HuH-7.5 (cell line): Measurements from ENCODE around the gene TOM1L1.
"Not testable (repeated sequence)": the region's sequence is repeated elsewhere in the genome, so short reads cannot be mapped to it uniquely, and the experiment has no call there.

ENCODE experiments used
- DNase-seq: peaks from one replicate; pipeline ENCODE4 v3.0.0; 2011; ENCODE audit warnings: low spot score

The TOM1L1 gene, protein sequence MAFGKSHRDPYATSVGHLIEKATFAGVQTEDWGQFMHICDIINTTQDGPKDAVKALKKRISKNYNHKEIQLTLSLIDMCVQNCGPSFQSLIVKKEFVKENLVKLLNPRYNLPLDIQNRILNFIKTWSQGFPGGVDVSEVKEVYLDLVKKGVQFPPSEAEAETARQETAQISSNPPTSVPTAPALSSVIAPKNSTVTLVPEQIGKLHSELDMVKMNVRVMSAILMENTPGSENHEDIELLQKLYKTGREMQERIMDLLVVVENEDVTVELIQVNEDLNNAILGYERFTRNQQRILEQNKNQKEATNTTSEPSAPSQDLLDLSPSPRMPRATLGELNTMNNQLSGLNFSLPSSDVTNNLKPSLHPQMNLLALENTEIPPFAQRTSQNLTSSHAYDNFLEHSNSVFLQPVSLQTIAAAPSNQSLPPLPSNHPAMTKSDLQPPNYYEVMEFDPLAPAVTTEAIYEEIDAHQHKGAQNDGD

DNA sequence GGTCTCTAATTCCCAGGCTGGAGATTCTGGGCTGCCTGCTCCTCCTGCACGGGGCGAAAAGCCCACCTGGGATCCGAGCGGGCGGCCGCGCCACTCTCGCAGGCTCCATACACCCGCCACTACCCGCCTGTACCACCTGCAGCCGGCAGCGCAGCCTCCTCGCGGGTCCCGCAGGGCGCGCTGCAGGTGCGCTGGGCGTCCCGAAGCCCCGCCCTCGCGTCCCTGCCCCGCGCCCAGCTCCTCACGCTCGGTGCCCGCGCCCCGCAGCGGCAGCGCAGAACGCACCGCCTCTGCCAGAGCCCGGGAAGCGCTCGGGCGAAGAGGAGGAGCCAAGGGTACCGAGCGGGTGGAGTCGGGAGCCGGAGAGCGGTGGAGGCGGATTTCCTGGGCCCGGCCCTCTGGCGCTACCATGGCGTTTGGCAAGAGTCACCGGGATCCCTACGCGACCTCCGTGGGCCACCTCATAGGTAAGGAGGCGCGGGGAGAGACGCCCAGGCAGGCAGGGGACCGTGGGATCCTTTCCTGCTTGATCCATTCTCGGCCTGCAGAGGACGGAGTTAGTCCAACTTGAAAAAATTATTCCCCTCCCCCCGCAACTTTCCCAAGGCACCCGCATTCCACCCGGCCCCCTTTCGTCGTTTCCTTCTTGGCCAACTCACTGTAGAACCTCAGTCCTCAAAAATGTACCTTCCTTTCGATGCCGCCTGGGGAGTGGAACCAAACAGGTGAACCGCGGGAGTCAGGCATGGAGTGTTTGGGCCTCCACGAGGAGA lies at the start of gene TOM1L1:
Gene TOM1L1, plus strand, starts transcription at position 396 of the 773 bp plus-strand sequence. Its CDS starts 14 bp downstream, at position 410.
- peak; percentile 63 for DNase-seq

DNA sequence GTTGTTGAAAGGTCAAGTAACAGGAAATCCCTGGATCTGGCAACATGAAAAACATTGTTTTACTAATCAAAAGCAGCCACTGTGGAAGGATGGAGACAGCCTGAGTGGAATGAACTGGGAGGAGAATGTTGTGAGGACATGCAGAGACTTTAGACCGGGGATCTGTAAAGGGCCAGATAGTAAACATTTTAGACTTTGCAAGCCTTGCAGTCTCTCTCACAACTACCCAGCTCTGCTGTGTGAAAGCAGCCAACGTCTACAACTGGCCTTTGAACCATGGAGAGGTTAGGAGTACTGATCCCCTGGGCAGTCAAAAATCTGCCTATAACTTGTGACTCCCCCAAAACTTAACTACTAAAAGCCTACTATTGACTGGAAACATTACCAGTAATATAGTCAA lies 41.5 kb upstream of the TOM1L1 start:
- DNase-seq, result no peak

DNA sequence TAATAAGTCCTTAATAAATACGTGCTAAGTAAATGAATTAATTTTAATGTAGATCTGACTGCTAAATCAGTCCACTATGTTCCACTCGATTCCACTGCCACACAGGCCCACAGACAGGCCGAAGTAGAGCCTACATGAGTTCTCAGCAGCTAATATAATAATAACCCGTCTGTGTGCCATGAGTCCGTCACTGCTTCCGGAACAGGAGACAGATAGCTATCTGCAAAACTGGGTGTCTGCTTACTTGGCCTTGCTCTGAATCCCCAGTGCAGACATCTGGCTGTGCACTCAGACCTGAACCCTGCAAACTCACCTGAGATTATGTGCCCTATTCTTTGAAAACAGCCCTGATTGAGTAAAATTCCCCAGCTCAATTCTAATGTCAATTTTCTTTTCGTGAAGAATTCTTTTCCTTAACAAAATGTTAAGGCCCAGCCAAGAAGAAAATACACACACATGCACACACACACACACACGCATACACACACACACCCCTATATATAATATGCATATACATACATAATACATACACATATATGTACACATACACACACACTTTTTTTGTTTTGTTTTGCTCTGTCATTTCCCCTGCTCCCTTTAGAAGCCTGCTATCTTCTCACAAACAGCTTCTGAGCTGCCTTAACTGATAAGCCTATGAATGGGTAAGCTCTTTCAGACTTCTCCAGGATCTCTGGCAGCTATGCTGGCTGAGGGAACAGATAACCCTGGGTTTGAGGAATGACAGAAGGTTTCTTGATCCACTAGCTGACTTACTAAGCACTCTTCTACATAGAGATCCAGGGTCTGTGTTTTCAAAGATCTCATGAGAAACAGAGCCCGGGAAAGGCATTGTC lies 39.8 kb upstream of the TOM1L1 start:
- no peak for DNase-seq

- no peak for DNase-seq
Measured at GRCh38 chr17:54861471-54861983, 39.1 kb upstream of the TOM1L1 start.

- DNase-seq, result no peak
Measured at GRCh38 chr17:54863176-54863575, 37.5 kb upstream of the TOM1L1 start.

DNA sequence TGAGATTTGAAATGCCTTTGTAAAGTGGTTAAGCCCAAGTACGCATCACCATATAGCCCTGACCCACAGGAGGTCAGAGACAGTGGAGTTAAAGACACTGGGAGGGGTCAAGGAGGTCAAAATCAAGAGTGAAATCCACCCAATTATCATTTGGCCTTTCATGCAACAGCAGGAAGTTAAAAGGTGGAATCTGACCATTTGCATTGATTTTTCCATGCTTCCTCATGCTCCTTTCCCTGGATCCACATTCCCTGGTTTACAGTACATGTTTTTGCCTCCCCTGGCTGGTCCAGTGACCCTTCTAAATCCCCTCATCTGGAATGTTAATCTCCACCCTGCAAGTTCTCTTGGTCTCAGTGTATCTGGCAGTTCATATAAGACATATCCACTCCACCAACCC lies 36.6 kb upstream of the TOM1L1 start:
- no peak for DNase-seq

DNA sequence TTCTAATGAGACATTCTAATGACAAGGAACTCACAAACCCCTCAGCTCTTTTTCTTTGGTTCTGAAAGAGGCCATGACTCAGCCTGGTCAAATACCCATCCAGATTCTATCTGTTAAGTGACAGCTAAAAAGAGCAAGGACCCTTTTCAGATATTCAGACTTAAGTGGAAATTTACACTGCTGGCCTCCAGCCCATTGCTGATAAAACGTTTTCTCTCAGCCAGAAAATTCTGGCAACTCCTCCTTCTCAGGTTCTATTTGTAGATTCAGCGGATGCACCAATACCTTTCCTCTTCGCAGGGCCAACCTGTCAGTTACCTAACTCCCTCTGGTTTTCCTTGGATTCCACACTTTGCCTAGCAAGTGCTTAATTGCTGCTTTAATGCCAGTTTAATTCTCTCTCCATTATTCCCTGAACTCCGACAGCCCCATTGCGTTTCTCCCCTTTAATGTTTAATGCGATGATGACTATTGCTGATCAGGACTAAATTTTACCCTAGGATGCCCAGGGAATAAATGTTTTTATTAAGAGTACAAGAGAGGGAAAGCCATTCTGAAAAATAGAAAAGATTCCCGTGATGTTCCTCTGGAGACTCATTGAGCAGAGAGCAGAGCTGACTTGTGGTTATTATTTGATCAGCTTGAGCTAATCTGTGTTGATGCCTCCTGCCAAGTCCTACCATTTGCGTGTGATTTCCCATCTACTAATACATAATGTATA lies 35.9 kb upstream of the TOM1L1 start:
- no peak for DNase-seq

DNA sequence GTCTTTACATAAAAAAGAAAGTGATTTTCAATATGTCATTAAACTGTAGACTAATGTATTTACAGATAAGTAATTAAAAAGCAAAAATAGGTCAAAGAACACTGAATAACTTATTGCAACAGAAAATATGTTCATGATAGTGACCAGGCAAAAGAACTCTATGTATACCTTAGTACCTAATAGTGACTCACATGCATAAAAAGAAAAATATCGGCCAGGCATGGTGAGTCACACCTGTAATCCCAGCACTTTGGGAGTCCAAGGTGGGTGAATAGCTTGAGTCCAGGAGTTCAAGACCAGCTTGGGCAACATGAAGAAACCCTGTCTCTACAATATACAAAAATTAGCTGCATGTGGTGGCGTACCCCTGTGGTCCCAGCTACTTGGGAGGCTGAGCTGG lies 33.0 kb upstream of the TOM1L1 start:
- DNase-seq, result no peak

- no peak for DNase-seq
Measured at GRCh38 chr17:54870671-54871175, 29.9 kb upstream of the TOM1L1 start.

DNA sequence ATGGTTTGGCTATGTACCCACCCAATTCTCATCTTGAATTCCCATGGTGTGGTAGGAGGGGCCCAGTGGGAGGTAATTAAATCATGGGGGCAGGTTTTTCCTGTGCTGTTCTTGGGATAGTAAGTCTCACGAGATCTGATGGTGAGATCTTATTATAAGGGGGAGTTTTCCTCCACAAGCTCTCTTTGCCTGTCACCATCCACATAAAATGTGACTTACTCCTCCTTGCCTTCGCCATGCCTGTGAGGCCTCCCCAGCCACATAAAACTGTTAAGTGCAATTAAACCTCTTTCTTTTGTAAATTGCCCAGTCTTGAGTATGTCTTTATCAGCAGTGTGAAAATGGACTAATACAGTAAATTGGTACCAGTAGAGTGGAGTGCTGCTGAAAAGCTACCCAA lies 24.7 kb upstream of the TOM1L1 start:
- DNase-seq, result not testable (repeated sequence)

- no peak for DNase-seq
Measured at GRCh38 chr17:54876656-54877195, 23.9 kb upstream of the TOM1L1 start.

DNA sequence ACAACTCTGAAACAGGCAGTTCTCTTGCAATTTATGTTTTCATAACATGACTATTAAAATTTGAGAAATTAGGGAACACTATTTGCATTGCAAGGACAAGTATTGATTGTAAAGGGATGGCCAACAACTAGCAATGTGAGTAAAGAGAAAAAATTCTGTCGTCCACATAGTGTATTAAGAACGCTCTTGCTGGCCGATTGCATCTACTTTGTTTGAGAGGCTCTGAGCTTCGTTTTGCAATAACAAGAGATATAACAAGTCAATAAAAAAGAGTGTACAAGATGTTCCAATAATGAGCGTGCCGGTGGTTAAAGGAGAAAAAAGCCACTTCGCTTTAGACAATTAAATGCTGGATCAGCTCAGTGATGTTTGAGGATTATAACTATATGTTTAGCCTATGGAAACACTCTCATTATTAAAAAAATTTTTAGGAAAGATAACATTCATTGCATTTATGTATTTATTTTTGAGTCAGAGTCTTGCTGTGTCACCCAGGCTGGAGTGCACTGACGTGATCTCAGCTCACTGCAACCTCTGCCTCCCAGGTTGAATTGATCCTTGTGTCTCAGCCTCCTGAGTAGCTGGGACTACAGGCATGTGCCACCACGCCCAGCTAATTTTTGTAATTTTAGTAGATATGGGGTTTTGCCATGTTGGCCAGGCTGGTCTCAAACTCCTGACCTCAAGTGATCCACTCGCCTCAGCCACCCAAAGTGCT lies 19.2 kb upstream of the TOM1L1 start:
- no peak for DNase-seq

DNA sequence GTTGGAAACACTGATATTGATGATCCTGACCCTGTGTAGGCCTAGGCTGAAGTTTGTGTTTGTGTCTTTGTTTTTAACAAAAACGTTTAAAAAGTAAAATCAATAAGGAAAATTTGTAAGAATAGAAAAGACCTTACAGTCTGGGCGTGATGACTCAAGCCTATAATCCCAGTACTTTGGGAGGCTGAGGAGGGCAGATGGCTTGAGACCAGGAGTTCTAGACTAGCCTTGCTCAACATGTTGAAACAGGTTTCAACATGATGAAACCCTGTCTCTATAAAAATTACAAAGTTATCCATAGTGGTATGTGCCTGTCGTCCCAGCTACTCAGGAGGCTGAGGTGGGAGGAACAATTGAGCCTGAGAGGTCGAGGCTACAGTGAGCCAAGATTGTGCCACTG lies 18.3 kb upstream of the TOM1L1 start:
- no peak for DNase-seq

- no peak for DNase-seq
Measured at GRCh38 chr17:54882950-54883349, 17.7 kb upstream of the TOM1L1 start.

GRCh38 chr17:54883939-54884338 lies 16.7 kb upstream of the TOM1L1 start:
- no peak for DNase-seq

DNA sequence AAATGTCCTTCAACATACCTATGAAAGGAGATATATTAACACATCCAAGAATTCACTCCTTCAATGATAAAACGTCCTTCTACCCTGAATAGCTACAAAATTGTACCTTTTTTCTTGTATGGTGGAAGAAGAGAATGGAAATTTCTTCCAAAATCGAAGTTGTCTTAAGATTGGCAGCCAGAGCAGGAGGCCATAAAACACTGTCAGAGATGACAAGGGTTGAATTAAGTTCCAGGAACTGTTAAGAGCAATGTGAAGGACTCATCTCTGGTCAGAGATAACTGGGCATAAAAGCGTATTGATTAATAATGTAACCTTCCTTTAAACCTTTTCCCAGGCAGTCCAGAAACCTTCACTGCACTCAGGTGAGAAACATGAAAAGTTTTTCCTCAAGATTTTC lies 12.9 kb upstream of the TOM1L1 start:
- DNase-seq, result no peak

GRCh38 chr17:54888254-54888653 lies 12.4 kb upstream of the TOM1L1 start:
- DNase-seq, result no peak

GRCh38 chr17:54888981-54889380 lies 11.7 kb upstream of the TOM1L1 start:
- no peak for DNase-seq

- DNase-seq, result peak; percentile 29
Measured at GRCh38 chr17:54891176-54891821, 9.4 kb upstream of the TOM1L1 start.

DNA sequence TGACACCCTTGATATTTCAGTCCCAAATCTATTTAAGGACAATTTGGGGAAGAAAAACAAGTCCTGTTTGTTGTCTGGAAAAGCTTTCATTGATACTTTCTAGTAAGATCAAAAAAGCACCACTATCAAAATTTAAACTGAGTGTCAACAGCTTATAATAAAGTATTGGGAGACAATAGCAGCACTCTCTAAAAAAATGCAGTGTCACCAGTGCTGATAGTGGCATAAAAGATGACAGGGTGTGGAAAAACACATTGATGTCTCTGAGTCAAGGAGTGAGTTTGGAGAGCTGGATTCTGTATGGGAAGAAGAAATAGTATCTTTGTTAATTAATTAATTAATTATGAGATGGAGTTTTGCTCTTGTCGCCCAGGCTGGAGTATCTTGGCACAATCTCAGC lies 8.3 kb upstream of the TOM1L1 start:
- DNase-seq, result no peak
